NCI-H82 treated with DMSO at 0.1 percent for 48 hours (cell line): ENCODE results near the gene TMIGD1.

Experiments
- DNase-seq: peaks from one replicate; lab custom pipeline; 2025; ENCODE audit not compliant: unreplicated experiment; lab: John Stamatoyannopoulos, UW

TMIGD1 gene

DNA sequence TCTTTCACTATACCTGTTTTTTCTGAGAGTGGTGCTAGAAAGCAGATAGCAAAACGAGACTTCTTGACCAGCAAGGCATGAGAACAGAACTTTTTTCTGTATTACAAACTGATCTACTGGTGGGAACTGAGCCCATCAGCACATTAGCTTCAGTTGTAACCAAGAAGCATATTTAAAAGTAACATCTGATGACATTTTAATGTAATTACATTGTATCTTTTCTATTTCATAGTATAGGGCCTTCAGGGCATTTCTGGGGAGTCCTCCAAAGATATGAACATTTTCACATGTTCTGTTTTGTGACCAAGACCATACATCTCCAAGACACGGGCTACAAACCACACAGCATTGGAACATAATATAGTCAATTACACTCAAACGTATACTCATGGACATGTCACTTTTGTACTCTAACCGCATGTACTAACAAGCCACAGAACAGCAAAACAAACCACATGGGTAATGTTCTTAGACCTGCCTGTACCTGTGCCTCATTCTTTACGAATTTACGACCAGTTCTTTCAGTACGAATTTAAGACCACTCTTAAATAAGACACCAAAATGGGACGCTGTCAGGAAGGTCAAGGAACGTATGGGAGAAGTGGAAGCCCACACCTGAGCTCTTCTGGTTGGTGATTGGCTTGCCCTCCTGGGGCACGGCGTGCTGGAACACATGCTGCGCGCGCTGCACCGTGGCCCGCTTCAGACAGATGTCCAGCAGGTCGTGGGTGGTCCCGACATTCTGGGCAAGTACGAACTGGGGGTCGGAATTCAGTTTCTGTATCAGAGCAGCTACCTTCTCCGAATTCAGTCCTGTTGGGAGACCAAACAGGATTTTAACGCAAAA lies 42.9 kb downstream of the TMIGD1 start:
- DNase-seq: peak; percentile 39

DNA sequence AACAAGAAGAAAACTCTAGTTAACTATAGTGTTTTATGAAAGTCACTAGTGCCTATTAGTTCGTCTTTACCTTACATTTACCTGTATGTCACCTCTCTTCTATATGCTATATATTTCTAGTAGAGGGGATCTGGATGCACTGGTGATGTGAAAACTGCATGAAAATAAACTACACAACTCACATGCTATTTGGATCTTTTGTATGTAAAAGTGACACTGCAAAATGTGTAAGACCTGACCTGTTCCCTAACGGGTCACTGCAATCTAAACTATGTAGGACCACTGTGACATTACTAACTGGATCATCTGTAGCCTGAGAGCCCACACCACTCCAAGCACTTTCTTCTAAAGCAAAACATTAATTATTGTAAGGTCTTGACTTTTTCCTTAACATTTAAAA lies 43.8 kb downstream of the TMIGD1 start:
- DNase-seq: no peak

DNA sequence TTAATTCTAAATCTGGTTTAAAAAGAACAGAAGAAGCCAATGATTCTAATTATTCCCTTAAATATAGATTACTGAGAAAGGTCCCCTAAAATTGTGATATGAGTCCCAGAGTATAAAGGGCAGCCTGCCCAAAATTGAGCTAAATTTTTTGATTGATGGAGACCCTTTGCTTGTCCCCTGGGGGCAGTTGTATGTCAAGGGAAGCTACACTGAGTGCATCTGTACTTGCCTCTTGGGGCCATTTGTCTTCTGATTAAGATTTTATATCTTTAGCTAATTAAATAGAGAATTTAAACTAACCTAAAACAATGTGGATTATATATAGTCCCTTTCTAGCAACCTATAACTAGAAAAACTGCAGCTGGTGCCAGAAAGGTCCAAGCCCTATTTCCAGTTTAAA lies 54.7 kb downstream of the TMIGD1 start:
- no peak for DNase-seq

DNA sequence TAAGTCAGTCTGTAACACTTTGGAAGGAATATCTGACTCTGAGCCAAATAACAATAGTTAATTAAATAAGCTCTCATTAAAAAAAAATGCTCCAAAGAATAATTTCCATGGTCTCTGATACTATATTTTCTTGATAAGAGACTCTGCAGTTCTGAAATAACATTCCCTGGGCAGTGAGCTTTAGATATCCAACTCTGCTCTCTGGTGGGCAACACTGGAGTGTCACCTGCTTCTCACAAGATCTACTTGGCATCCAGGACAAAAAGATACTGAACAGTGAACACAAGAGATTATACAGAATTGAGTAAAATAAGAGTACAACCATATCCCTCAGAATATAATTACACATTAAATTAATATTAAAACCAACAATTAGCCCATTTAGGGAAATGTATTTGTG lies 55.8 kb downstream of the TMIGD1 start:
- DNase-seq: no peak

DNA sequence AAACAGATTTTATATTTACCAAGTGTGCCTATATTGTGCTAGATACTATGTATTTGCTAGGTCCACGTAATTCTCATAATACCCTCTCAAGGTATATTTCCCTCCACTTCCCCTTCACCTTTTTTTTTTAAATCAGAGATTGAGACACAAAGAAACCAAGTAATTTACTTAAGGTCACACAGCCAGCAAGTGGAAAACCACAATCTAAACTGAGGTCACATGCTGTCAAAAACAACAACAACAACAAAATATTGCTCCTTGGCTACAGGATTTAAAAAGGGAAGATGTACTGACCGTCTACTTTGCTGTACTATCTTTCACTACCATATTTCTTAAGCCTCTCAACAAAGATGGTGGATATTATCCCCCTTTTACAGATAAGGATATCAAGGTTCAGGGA lies 57.9 kb downstream of the TMIGD1 start:
- no peak for DNase-seq

DNA sequence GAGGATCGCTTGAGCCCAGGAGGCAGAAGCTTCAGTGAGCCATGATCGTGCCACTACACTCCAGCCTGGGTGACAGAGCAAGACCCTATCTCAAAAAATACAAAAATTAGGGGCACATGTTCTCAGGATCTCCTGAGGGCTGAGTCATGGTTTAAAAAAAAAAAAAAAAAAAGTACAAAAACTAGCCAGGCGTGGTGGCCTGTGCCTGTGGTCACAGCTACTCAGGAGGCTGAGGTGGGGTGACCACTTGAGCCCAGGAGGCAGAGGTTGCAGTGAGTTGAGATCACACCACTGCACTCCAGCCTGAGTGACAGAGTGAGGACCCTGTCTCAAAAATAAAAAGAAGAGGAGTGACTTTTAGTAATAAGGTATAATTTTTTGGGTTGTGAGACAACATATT lies 59.0 kb downstream of the TMIGD1 start:
- DNase-seq: no peak

DNA sequence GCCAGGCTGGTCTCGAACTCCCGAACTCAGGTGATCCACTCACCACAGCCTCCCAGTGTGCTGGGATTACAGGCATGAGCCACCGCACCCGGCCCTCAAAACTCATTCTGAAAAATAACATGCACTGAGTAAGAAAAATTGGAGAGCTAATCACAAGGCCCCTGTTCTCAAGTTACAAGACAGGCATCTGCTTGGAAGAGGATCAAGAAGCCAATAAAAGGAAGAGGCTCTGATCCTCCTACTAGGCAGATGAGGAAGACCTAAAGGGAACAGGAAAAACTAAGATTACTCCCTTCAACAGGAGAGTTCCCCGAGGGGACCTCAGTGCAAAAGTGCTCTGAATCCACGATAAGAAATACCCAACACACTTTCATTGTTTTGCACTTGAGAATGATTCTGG lies 60.5 kb downstream of the TMIGD1 start:
- no peak for DNase-seq

DNA sequence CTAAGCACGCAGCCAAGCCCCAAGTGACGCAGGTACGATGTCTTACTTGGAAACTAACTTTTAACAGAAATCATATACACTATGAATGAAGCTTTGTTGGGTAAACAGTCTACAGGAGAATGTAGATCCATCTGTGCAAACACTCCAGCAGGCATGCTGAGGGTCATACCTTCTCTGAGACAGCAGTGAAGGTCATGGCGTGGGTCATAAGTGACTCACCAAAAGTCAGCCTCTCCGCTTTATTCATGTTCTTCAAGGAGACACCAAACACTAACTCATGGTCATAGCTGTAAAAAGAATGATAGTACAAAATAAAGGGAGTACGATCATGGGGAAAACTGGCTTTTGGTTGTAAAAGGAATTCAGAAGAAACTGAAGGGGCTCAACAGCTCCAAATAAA lies 62.8 kb downstream of the TMIGD1 start:
- DNase-seq: no peak

DNA sequence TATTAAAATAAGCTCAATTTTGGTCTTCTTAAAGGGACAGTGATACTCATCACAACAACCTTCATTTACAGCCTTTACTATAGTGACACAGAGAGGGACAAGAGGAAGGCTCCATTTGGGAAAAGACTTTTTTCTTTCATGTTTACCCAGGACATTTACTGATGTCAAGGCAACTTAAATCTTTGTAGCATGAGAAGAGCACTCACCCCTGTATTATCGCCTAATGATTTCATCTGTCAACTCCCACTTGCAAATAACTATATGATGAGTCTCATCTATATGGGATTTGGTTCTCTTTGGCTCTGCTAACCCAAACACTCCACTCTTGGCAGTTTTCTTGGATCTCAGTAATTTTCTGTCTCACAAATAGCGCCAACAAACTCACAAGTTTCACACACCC lies 66.2 kb downstream of the TMIGD1 start:
- DNase-seq: no peak
